Type B pancreatic cell (in vitro differentiated cells): ENCODE data around the gene PTH2. TPM values are rescaled to one million over a fixed set of nuclear protein-coding genes. Genes with fewer than 3 reads are reported as not detected.
A peak's percentile ranks its signal among the peaks of the same experiment; 100 is the strongest.

Source experiments
- DNase-seq: peaks from one replicate; pipeline ENCODE4 v3.0.0; 2021; ENCODE audit warnings: mixed read lengths; ENCODE audit not compliant: unreplicated experiment; ENCODE audit errors: extremely low spot score
- H3K27ac Mint-ChIP-seq: 2 replicates; pipeline ENCODE4 v1.8.0; 2021; ENCODE audit warnings: mild to moderate bottlenecking, mixed read lengths
- H3K27me3 Mint-ChIP-seq: 2 replicates; pipeline ENCODE4 v1.8.0; 2021; ENCODE audit warnings: mixed read lengths
- H3K36me3 Mint-ChIP-seq: 2 replicates; pipeline ENCODE4 v1.8.0; 2021; ENCODE audit warnings: mixed read lengths
- H3K4me1 Mint-ChIP-seq: one replicate; pipeline ENCODE4 v1.8.0; 2021; ENCODE audit warnings: mixed read lengths; ENCODE audit not compliant: unreplicated experiment
- H3K4me3 Mint-ChIP-seq: 2 replicates; pipeline ENCODE4 v1.8.0; 2021; ENCODE audit warnings: mild to moderate bottlenecking, mixed read lengths
- H3K9me3 Mint-ChIP-seq: 2 replicates; pipeline ENCODE4 v1.8.0; 2021; ENCODE audit warnings: mixed read lengths
- total RNA-seq: library from RNA; stranded (reverse); gene quantifications from 2 replicates; pipeline ENCODE4 v1.2.1, GENCODE V29; 2021; ENCODE audit warnings: low replicate concordance
- TF ChIP-seq, protein P1 (sequence below): fragments of 200-600 bp; sonication (generic); conservative IDR thresholded peaks from 2 replicates; pipeline ENCODE4 v1.5.0; 2021; ENCODE audit warnings: antibody characterized with exemption, mild to moderate bottlenecking

The PTH2 gene
- total RNA-seq, 1 donor from 2014 or later, result not detected

DNA sequence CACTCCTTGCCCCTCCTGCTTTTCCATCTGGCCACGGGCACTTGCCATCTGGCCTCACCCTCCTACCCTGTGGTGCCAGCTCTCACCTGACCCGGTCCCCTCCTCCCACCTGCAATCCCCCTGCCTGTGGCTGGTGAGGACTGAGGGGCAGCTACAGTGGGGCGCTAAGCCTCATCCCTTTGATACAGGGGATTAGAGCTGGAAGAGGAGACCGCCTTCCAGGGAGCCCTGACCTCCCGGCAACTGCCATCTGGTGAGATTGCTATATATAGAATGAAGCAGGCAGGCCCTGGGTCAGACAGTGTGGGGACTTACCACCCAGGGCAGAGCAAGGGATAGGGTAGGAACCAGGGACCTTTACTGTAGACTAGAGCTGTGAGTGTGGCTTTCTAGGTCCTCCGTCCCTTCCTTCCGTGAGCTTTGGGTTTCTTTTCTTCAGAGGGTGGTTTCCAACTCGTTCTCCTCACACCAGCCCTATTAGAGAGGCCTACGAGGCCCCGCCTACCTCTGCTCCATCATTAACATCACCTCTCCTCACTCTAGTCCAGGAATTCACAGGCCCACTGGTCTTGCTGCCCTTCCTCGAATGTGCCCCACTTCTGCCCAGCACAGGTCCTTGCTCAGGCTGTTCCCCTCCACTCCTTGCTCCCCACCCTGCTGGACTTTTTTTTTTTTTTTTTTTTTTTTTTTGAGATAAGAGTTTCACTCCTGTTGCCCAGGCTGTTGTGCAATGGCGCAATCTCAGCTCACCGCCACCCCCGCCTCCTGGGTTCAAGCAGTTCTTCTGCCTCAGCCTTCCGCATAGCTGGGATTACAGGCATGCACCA is 27.4 kb downstream of the PTH2 start:
- Mint-ChIP-seq H3K9me3 (no peaks in the 10 kb centered on the region), H3K4me1 (peaks cover 15% of the 10 kb centered on the region), H3K27ac (no peak overlapping the region), H3K27me3 (peaks cover 22% of the 10 kb centered on the region), H3K36me3 (no peaks in the 10 kb centered on the region), H3K4me3 (no peak overlapping the region)
- TF ChIP-seq, protein P1, sequence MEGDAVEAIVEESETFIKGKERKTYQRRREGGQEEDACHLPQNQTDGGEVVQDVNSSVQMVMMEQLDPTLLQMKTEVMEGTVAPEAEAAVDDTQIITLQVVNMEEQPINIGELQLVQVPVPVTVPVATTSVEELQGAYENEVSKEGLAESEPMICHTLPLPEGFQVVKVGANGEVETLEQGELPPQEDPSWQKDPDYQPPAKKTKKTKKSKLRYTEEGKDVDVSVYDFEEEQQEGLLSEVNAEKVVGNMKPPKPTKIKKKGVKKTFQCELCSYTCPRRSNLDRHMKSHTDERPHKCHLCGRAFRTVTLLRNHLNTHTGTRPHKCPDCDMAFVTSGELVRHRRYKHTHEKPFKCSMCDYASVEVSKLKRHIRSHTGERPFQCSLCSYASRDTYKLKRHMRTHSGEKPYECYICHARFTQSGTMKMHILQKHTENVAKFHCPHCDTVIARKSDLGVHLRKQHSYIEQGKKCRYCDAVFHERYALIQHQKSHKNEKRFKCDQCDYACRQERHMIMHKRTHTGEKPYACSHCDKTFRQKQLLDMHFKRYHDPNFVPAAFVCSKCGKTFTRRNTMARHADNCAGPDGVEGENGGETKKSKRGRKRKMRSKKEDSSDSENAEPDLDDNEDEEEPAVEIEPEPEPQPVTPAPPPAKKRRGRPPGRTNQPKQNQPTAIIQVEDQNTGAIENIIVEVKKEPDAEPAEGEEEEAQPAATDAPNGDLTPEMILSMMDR, result no peak
- DNase-seq, result no peak

DNA sequence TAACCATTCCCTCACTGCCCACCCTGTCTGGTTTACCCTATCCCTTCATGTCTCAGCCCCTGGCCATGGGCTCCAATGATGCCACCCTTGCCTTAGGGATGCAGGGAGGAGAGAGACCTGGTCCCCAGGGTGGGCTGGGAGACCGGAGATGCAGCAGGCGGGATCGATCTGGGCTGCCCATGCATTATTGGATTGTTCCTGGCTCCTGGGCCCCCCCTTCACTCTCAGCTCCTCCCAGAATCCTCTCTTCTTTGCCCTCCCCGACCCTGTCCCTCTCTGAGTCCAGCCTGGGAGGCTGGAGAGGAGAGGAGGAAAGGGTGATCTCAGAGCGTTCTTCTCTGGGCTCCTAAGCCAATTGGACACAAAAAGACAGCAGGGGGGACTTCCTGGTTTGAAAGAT is 29.4 kb downstream of the PTH2 start:
- Mint-ChIP-seq H3K36me3 (no peaks in the 10 kb centered on the region), H3K9me3 (no peaks in the 10 kb centered on the region), H3K27ac (no peak overlapping the region), H3K4me3 (no peak overlapping the region), H3K27me3 (peaks cover 28% of the 10 kb centered on the region), H3K4me1 (peaks cover 14% of the 10 kb centered on the region)
- no peak for DNase-seq
- TF ChIP-seq, protein P1, result no peak

DNA sequence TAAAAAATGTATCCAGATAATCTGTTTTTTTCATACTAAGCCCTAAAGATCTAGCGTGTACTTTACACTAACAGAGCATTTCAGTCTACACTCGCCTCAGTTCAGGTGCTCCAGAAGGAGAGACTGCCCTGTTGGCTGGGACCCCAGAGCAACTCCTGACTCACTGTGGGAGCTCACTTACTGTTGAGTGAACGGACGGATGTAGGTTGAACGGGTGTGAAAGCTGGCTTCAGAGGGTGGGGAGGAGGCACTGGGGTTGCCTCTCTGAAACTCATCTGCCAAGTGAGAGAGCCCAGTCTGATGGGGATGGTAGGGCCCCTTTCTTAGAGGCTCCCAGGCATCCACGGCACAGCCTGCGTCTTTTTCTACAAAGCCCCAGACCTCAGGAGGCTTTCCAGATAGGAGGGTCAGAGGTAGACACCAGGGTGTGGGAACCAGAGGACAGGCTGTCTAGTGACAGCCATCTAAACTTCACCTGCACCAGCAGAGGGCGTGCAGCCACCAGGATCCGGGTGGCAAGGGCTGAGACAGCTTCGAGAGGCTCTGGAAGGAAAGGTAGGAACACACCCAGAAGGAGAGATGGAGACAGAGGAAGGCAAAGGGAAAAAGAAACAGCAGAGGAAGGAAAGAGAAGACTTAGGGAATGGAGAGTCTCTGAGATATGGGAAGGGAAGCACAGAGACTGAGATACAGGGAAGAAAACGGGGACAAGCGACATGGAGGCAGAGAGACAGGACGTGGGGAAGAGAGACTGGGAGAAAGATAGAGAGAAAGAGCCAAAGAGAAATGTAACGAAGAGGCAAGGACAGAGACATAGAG is 31.5 kb downstream of the PTH2 start:
- TF ChIP-seq, protein P1, result peak; percentile 92
- peaks cover 26% of the 10 kb centered on the region for H3K27me3 Mint-ChIP-seq
- no peak for DNase-seq
- H3K4me3 Mint-ChIP-seq, result no peak overlapping the region
- H3K4me1 Mint-ChIP-seq, result peaks cover 4% of the 10 kb centered on the region
- no peaks in the 10 kb centered on the region for H3K9me3 Mint-ChIP-seq
- H3K36me3 Mint-ChIP-seq, result no peaks in the 10 kb centered on the region
- H3K27ac Mint-ChIP-seq, result no peak overlapping the region

DNA sequence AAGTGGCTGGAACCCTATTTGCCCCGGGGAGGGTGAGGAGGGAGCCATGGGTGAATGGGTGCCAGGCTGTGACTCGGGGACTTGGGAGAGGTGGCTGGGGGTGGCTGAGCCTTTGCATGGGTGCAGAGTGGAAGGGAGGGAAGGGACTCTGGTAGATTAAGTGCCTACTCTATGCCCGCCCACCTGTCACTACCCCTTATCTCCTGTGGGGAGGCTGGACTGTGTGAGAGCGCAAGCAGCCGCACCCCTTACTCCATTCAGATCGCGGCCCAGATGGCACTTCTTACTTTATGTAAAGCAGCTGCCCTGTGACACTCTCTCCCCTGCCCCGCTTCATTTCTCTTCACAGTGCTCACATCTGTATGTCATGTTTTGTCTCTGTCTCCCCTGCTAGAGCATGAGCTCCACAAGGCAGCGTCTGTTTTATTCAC is 32.3 kb downstream of the PTH2 start:
- H3K27me3 Mint-ChIP-seq, result peaks cover 26% of the 10 kb centered on the region
- TF ChIP-seq, protein P1, result no peak
- no peak for DNase-seq
- no peak overlapping the region for H3K4me3 Mint-ChIP-seq
- H3K27ac Mint-ChIP-seq, result no peak overlapping the region
- H3K9me3 Mint-ChIP-seq, result no peaks in the 10 kb centered on the region
- no peaks in the 10 kb centered on the region for H3K36me3 Mint-ChIP-seq
- H3K4me1 Mint-ChIP-seq, result peaks cover 4% of the 10 kb centered on the region

DNA sequence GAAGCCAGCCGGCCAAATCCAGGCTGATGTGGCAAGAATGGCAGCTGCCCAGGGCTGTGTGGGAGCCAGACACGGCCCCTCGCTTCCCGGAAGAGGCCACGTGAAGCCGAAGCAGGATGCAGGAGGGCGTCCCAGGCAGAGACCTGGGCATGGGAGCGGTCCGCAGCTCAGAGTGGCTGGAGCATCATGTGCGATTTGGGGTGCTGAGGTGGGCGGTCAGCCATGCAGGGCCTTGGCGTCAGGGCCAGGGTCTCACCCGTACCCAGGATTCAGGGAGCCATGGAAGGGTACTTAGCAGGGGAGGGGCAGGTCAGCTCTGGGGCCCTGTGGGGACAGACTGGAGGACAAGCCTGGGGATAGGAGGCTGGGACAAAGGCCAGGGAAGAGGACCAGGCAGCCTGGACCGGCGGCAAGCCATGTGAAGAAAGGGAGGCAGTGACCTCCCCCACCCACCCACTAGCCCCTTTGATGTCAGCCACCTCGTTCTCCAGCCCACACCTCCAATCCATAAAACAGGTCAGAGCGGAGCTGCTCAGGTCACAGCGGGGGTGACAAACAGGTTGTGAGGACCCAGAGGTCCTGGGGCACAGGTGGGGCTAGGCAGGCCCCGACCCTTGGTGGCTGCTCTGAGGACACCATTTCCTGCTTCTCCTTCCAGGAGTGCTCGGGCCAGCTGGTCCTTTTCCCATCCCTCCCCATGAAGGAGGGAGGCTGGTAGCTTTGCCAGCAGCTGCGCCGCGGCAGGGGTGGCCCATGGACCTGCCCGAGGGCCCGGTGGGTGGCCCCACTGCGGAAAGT is 32.9 kb downstream of the PTH2 start:
- Mint-ChIP-seq H3K4me3 (no peak overlapping the region), H3K27ac (no peak overlapping the region), H3K4me1 (peaks cover 4% of the 10 kb centered on the region), H3K9me3 (no peaks in the 10 kb centered on the region), H3K36me3 (no peaks in the 10 kb centered on the region), H3K27me3 (peaks cover 26% of the 10 kb centered on the region)
- no peak for DNase-seq
- TF ChIP-seq, protein P1, result no peak
